HG03460 (cell line): ENCODE measurements around the gene PHKB.
"Not testable (repeated sequence)": the region's sequence is repeated elsewhere in the genome, so short reads cannot be mapped to it uniquely, and the experiment has no call there.

Experiments
- ATAC-seq: cut with Tn5 transposase; IDR thresholded peaks from one replicate; pipeline ENCODE4 v1.9.1; 2021; ENCODE audit not compliant: unreplicated experiment

Gene PHKB

GRCh38 chr16:47468070-47468689 is 7.0 kb downstream of the PHKB start:
- ATAC-seq, result not testable (repeated sequence)

GRCh38 chr16:47469227-47469626 is 8.1 kb downstream of the PHKB start:
- ATAC-seq, result no peak

- ATAC-seq, result no peak
Measured at GRCh38 chr16:47470211-47470610, 9.1 kb downstream of the PHKB start.

GRCh38 chr16:47470810-47471209 is 9.7 kb downstream of the PHKB start:
- ATAC-seq, result no peak

GRCh38 chr16:47473004-47473403 is 11.9 kb downstream of the PHKB start:
- ATAC-seq, result not testable (repeated sequence)

- no peak for ATAC-seq
Measured at GRCh38 chr16:47473792-47474191, 12.7 kb downstream of the PHKB start.

GRCh38 chr16:47475786-47476185 is 14.7 kb downstream of the PHKB start:
- ATAC-seq, result no peak

GRCh38 chr16:47476654-47477345 is 15.7 kb downstream of the PHKB start:
- no peak for ATAC-seq

- ATAC-seq, result no peak
Measured at GRCh38 chr16:47477679-47478078, 16.5 kb downstream of the PHKB start.

GRCh38 chr16:47480410-47480809 is 19.3 kb downstream of the PHKB start:
- ATAC-seq, result no peak

GRCh38 chr16:47481698-47482374 is 20.7 kb downstream of the PHKB start:
- no peak for ATAC-seq

GRCh38 chr16:47483616-47484015 is 22.5 kb downstream of the PHKB start:
- no peak for ATAC-seq

- ATAC-seq, result no peak
Measured at GRCh38 chr16:47486856-47487255, 25.7 kb downstream of the PHKB start.

- ATAC-seq, result no peak
Measured at GRCh38 chr16:47488051-47488450, 26.9 kb downstream of the PHKB start.

- ATAC-seq, result no peak
Measured at GRCh38 chr16:47490471-47490870, 29.3 kb downstream of the PHKB start.

GRCh38 chr16:47492036-47492427 is 30.9 kb downstream of the PHKB start:
- no peak for ATAC-seq

- peak; percentile 80 for ATAC-seq
Measured at GRCh38 chr16:47492428-47493377, 31.6 kb downstream of the PHKB start.

GRCh38 chr16:47493381-47494337 is 32.5 kb downstream of the PHKB start:
- ATAC-seq, result peak; percentile 51

- ATAC-seq, result no peak
Measured at GRCh38 chr16:47499080-47499699, 38.1 kb downstream of the PHKB start.
